SK-N-DZ (cell line): ENCODE measurements around the gene PID1.

Experiments
- DNase-seq: peaks from one replicate; pipeline ENCODE4 v3.0.0-alpha.2; 2015; ENCODE audit warnings: low spot score
- small RNA-seq, 2 experiments: library from RNA; depleted of rRNA; stranded (forward); fragments of <200 nt; gene quantifications; one replicate each; pipeline ENCODE3, GENCODE V24; 2014

PID1 gene

DNA sequence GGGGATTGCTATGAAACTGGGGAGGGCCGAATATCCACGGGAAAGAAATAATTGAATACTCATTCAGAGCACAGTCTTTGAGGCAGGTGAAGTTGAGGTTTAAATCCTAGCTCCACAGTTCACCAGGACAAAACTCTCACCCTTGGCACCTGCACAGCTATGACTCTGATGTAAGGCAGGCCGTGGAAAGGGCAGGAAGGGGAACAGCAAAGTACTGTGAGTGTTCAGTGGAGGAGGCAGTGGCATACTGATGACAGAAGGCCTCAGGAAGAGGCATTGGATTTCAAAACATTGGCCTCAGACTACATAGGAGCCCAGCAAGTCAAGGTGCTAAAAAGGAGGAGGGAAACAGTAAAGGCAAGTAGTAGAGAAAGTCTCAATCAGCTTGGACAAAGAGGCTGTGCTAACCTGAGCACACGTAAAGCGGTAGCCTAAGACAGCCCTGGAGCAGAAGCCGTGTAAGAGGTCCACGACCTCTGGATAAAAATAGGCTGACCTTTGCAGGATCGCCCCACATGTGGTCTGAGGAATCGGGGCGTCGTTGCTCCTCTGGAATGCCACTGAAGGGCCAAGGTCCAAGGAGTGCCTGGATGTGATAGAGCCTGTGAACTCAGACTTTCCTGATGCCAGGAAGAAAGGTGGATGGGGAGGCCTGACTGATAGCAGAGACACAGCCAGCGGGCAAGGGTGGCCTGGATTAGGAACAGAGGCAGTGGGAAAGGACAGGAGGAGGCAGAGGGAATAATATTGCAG is 243.6 kb downstream of the PID1 start:
- DNase-seq, result no peak

DNA sequence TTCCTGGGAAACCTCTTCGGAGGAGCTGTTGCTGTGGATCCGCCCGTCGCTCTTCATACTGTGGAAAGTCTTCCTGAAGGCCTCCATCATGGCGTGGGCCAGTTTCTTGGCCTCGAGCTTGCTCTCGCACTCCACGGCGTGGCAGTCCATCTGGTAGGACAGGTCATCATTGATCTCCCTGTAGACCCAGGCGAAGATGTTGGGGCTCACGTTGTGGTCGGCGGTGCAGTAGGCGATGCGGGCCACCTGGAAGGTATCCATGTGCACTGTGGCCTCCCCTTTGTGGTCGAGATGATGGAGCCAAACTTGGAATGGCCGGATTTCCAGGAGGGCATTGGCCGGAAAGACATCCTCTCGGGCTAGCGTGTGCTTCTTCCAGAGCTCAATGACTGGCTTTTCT is 245.4 kb downstream of the PID1 start:
- DNase-seq, result no peak

DNA sequence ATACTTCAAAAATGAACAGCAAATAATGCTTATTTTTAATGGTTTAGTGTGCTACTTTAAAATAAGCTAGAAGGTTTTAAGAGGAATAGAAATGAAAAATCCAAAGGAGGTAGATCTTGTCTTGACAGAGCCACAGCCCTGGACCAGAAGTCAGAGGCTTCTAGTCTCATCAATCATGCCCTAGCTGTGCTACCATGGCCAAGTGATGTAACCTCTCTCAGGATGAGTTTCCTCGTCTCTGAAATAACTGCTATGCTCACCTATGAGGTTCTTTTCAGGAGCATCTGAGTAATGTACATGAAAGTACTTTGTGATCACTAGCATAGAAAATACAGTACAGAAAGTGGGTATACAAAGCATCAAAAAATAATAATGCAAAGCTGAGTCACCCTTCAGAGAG is 248.4 kb downstream of the PID1 start:
- no peak for DNase-seq

DNA sequence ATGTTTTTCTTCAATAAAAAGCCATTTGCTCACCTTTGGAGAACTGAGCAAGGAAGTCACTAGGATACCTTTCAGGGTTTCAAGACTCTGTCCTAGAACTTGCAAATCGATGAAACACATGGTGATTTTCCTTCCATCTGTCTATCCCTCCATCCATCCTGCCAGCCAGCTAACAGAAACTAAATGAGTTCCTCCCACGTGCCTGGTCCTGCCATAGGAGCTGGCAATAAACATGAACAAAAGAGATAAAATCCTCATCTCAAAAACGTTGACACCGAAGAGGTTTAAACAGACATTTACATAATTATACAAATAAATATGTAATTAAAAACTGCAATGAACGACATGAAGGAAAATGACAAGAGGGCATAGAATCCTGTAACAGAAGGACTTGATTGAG is 249.0 kb downstream of the PID1 start:
- DNase-seq, result no peak

DNA sequence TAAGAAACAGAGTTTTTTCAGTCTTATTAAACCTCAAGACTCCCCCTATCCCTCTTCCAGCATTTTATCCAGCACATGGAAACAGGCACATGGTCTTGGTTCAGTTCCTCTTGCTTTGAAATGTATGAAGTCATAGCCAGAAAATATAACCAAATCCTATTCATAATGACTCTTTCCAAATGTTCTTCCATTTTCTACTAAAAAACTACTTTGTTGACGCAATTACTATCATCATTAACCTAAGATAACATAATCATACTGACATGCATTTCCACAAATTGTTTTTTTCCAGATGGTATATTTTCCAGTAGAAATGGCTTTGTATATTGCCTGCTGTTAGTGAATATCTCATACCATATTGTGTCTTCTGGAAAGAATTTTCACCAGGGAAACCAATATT is 261.3 kb downstream of the PID1 start:
- no peak for DNase-seq

DNA sequence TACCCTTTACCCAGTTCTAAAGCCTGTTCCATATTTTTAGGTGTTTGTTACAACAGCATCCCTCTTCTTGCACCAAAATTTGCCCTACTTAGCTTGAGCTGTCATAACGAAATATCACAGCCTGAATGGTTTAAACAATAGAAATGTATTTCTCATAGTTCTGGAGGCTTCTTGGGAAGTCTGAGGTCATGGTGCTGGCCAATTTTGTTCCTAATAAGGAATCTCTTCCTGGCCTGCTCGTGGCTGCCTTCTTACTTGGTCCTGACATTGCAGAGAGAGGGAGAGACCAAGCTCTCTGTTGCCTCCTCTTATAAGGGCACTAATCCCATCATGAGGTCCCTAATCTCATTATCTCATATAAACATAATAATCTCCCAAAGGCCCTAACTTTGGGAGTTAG is 267.8 kb downstream of the PID1 start:
- DNase-seq, result no peak

DNA sequence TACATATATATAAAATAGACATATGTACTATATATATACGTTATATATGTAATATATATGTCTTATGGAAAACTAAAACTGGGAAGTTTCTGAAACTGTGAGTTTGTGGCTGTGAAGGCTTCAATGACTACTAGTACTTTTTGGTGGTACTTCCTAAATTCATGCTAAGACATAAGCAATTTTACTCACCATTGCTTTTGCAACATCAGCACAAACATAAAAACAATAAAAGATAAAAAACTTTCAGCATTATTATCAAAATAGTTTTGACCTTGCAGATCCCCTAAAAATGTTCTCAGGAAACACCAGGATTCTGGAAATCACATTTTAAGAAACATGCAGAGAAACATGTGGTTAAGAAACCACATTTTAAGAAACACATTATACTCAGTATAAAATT is 269.9 kb downstream of the PID1 start:
- no peak for DNase-seq

DNA sequence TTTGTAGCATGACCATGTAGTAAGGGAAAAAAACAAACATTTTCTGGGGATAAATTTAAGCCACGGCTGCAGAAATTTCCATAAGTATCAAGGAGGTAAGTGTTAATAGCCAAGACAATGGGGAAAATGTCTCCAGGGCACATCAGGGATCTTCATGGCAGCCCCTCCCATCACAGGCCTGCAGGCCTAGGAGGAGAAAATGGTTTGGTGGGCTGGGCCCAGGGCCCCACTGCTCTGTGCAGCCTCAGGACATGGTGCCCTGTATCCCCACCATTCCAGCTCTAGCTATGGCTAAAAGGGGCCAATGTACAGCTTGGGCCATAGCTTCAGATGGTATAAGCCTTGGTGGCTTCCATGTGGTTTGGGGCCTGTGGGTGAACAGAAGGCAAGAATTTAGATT is 271.8 kb downstream of the PID1 start:
- DNase-seq, result no peak

DNA sequence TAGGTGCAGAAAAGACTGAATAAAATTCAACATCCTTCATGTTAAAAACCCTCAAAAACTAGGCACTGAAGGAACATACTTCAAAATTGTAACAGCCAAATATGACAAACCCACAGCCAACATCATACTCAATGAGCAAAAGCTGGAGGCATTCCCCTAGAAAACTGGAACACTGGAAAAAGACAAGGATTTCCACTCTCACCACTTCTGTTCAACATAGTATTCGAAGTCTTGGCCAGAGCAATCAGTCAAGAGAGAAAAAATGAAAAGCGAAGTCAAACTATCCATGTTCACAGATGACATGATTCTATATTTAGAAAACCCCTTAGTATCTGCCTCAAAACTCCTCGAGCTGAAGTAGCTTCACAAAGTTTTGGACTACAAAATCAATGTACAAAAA is 282.3 kb downstream of the PID1 start:
- DNase-seq, result no peak

DNA sequence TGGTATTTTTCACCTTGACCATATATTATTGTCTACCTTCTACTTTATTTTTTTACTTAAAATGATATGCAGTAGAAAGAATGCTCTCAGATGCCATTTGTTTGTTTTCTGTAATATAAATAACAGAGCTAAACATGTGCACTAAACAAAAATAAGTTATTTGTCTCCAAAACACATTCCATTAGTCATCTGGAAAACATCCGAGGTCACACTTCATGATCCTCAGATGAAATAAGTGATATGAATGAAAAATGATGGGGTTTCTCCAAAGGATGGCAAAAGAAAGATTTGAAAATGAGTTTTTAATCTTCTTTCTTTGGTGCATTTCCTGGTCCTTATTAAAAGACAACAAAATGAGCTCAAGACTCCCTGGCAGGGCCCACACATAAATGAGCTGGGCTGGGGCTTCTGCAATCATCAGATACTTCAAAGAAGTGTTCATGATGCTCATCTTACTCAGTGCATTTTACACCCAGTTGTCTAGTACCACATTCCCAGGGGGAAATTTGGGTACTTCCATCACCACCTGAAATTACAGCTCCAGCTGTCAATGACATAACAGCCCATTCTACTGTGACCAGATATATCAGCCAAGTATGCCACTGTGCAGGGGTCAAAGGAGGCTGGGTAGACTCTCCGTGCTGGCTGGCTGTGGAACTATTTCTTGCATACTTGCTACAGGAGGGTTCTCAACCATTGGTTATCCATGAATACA is 283.5 kb downstream of the PID1 start:
- no peak for DNase-seq

DNA sequence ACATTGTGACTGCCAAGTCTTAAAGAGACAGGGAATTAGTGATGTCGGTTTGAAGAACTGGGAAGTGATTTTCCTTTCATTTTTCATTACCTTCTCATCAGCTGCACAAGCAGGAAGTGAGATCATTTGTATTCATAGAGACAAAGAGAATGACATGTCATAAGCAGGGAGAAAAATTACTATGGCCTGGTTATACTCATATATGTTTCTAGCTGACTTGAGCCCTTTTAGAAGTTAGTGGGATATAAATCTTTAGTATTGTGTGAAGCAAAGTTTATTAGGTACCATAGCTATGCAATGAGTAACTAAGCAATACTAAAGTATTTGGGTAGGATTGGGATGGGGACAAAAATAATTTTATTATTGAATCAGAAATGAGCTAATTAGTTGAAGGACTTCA is 284.1 kb downstream of the PID1 start:
- DNase-seq, result no peak

DNA sequence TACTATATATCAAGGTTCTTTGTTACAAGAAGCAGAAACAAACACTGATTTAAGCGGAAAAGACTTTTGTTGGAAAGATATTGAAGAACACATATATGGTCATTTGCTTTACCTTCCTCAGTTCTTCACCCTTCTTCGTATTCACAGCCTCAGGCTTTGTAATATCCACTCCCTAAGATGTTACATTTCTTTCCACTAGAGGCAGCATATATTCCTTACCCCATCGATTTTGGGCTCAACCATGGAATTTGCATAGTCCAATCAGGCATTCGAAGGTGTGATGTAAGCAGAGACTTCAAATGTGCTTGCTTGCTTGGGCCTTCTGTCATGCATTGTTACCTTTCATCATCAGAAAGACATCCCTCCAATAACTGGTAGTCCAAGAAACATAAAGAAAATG is 287.4 kb downstream of the PID1 start:
- DNase-seq, result no peak

DNA sequence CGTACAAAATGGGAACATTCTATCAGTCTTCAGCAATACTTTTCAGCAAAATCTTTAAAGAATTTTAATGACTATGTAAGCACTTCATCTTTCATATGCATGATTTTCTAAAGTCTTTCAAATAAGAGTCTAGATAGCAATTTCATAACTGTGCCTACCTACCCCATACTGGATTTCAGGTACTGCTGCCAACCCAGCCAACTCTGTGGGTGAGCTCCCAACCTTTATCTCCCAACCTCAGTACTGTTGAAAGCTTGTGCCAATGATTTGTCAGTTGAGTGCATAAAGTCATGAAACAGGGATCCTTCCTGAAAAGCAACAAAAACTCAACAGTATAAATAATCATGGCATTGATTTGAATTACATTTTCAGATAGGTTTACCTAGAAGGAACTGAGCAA is 296.9 kb downstream of the PID1 start:
- DNase-seq, result no peak

Small RNA genes lying within 50 kb of the gene (small RNA-seq; reads per million reads assigned to genes)
- 0 reads per million in 2 experiments for gene RN7SKP283
